Stimulated activated naive B cell treated with anti-CD40 and anti-IgM and Interleukin-4, amounts not matched to agents 10 μg/mL and 1 μg/mL and 100 μg/mL, for 72 hours (primary cell): ENCODE results near the gene NOC4L.

Experiments used
- ATAC-seq, 2 donors: fragments of 150-1000 bp; cut with Tn5 transposase; replicated peaks; 2 replicates each; pipeline ENCODE4 v1.10.0; 2021; ENCODE audit warnings: moderate library complexity in 1 of 2
- DNase-seq: peaks from one replicate; pipeline ENCODE4 v3.0.0; 2021
- H3K27ac Mint-ChIP-seq: one replicate; pipeline ENCODE4 v1.8.0; 2022; ENCODE audit warnings: mild to moderate bottlenecking, mixed read lengths
- H3K27me3 Mint-ChIP-seq, 2 donors: one replicate each; pipeline ENCODE4 v1.8.0; 2022; ENCODE audit warnings: mixed read lengths in 2 of 2
- H3K36me3 Mint-ChIP-seq, 2 donors: one replicate each; pipeline ENCODE4 v1.8.0; 2022; ENCODE audit warnings: mixed read lengths in 2 of 2, mild to moderate bottlenecking in 1 of 2
- H3K4me1 Mint-ChIP-seq, 2 donors: one replicate each; pipeline ENCODE4 v1.8.0; 2022; ENCODE audit warnings: mixed read lengths in 2 of 2, mild to moderate bottlenecking in 1 of 2
- H3K4me3 Mint-ChIP-seq, 2 donors: one replicate each; pipeline ENCODE4 v1.8.0; 2022; ENCODE audit warnings: mild to moderate bottlenecking in 2 of 2, mixed read lengths in 2 of 2, moderate library complexity in 1 of 2
- H3K9me3 Mint-ChIP-seq, 2 donors: one replicate each; pipeline ENCODE4 v1.8.0; 2022; ENCODE audit warnings: mixed read lengths in 2 of 2, mild to moderate bottlenecking in 1 of 2

NOC4L gene

GRCh38 chr12:132199526-132200319 lies 55.5 kb downstream of the NOC4L start:
- Mint-ChIP-seq H3K9me3 (no peaks in the 10 kb centered on the region), H3K27me3 (peaks cover 39 to 60% of the 10 kb centered on the region in 2 donors), H3K4me1 (peaks cover 0 to 2% of the 10 kb centered on the region in 2 donors), H3K36me3 (no peaks in the 10 kb centered on the region), H3K27ac (no peak overlapping the region), H3K4me3 (no peak overlapping the region)
- ATAC-seq (no peak), DNase-seq (no peak)

- no peaks in the 10 kb centered on the region for H3K36me3 Mint-ChIP-seq
These were observed 56.5 kb downstream of the NOC4L start for GRCh38 chr12:132200800-132201199.

GRCh38 chr12:132201391-132202120 lies 57.3 kb downstream of the NOC4L start:
- DNase-seq (no peak), ATAC-seq (no peak)
- Mint-ChIP-seq H3K27me3 (peaks cover 40 to 67% of the 10 kb centered on the region in 2 donors), H3K9me3 (no peaks in the 10 kb centered on the region), H3K36me3 (no peaks in the 10 kb centered on the region), H3K4me3 (no peak overlapping the region), H3K27ac (no peak overlapping the region), H3K4me1 (peaks cover 2 to 16% of the 10 kb centered on the region in 2 donors)

More at GRCh38 chr12:132200800-132201199, 56.5 kb downstream of the NOC4L start:
- H3K4me1 Mint-ChIP-seq, result peaks cover 2 to 12% of the 10 kb centered on the region in 2 donors
- H3K27ac Mint-ChIP-seq, result no peak overlapping the region
- DNase-seq (no peak), ATAC-seq (no peak)
- H3K27me3 Mint-ChIP-seq, result peaks cover 48 to 67% of the 10 kb centered on the region in 2 donors
- H3K4me3 Mint-ChIP-seq, result no peak overlapping the region
- H3K9me3 Mint-ChIP-seq, result no peaks in the 10 kb centered on the region
